Tibial nerve (tissue), 4 donors: ENCODE measurements around the gene AGK. TPM values are rescaled to one million over a fixed set of nuclear protein-coding genes. Genes with fewer than 3 reads are reported as not detected.

Experiments used
- DNase-seq, 2 donors: peaks; one replicate each; pipeline ENCODE4 v3.0.0-alpha.2; 2019; ENCODE audit warnings: low spot score in 2 of 2
- H3K27ac ChIP-seq, 4 donors: fragments of 200-600 bp; sonication (generic) in 3 of 4; one replicate each; pipeline ENCODE4 v1.5.1; 2017 to 2019; ENCODE audit warnings: mild to moderate bottlenecking in 1 of 4
- H3K27me3 ChIP-seq, 2 donors: fragments of 200-600 bp; sonication (generic) in 1 of 2; one replicate each; pipeline versions ENCODE4 v1.5.1 to v1.6.0; 2017 to 2019
- H3K36me3 ChIP-seq, 3 donors: fragments of 200-600 bp; sonication (generic); one replicate each; pipeline ENCODE4 v1.5.1; 2018 to 2019
- H3K4me1 ChIP-seq, 4 donors: fragments of 200-600 bp; sonication (generic) in 3 of 4; one replicate each; pipeline ENCODE4 v1.5.1; 2017 to 2019
- H3K4me3 ChIP-seq, 4 donors: fragments of 200-600 bp; sonication (generic) in 3 of 4; one replicate each; pipeline ENCODE4 v1.5.1; 2017 to 2019; ENCODE audit warnings: mild to moderate bottlenecking in 1 of 4, moderate library complexity in 1 of 4
- H3K9me3 ChIP-seq, 4 donors: fragments of 200-600 bp; sonication (generic) in 3 of 4; one replicate each; pipeline ENCODE4 v1.5.1; 2017 to 2019
- EP300 ChIP-seq, 2 donors: sonication (generic); formaldehyde crosslinking; IDR thresholded peaks; one replicate each; pipeline ENCODE4 v1.6.1; 2017; ENCODE audit warnings: antibody characterized with exemption in 2 of 2, mild to moderate bottlenecking in 1 of 2
- POLR2A ChIP-seq, 2 donors: fragments of 450-650 bp; IDR thresholded peaks; one replicate each; pipeline ENCODE4 v1.6.1; 2017; ENCODE audit warnings: antibody characterized with exemption in 2 of 2, mild to moderate bottlenecking in 2 of 2, moderate library complexity in 2 of 2
- WGBS, 2 donors: methylation state at CpG; one replicate each; pipeline ENCODE4 v1.1.5; 2018; 5-methylcytosine and 5-hydroxymethylcytosine counted together
- total RNA-seq, 4 donors: library from RNA; depleted of rRNA; stranded (reverse); fragments of >200 nt; gene quantifications; one replicate each; pipeline ENCODE4 v1.1.0, GENCODE V29; 2016
- TF ChIP-seq, protein P1 (sequence below), 5 experiments: fragments of 200-600 bp in 3 of 5; fragments of 450-650 bp in 2 of 5; sonication (generic) in 3 of 5; IDR thresholded peaks; one replicate each; pipeline ENCODE4 v1.5.1; 2016 to 2019; ENCODE audit warnings: antibody characterized with exemption in 5 of 5, mild to moderate bottlenecking in 3 of 5, moderate library complexity in 2 of 5

AGK gene
- total RNA-seq, 4 donors from 2014 or later: 16.4 to 45.9 (median 26.3) TPM

DNA sequence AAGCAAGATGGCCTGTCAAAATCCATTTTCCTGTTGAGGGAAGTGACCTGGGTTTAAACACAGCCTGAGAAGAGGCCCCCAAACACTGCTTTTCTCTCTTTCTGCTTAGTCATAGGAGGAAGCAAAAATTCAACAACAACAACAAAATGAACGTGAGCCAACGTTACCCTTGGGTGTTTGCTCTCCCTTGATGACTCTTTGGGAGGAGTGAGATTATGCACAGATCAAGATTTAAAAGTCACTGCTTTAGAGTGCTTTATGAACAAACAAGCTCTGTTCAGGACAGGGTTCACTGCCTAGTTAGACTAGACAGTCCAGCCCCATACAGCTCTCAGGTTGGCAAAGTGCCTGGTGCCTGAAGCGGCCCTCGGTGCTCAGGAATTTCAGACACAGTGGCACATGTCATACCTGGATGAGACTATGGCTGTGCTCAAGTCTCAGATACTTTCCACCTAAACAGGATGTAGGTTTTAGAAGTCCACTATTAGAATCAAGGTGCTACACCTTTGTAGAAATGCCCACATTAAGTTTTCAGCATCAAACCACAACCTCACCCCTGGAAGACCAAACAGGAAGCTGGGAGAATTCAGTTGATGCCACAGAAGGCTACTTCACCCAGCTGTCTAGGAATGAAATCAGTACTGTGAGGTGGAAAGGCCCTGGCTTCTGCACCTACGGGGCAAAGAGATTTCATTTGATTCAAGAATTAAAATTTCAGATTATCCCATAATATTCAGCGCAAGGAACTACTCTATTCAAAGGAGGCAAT lies 112.1 kb downstream of the AGK start:
- 41% methylated on average over 6 of the region's 6 CpGs for WGBS, 2 donors
- H3K27ac ChIP-seq: peak overlapping the region in 1 of 4 donors; percentile 20
- H3K27me3 ChIP-seq: no peaks in the 10 kb centered on the region
- DNase-seq: no peak
- H3K36me3 ChIP-seq: peaks cover 0 to 78% (median 3%) of the 10 kb centered on the region in 3 donors
- no peaks in the 10 kb centered on the region for H3K9me3 ChIP-seq
- no peak overlapping the region for H3K4me3 ChIP-seq
- TF ChIP-seq POLR2A (IDR thresholded peaks at IDR 0.05): no peak
- no peak for TF ChIP-seq EP300 (IDR thresholded peaks at IDR 0.05)
- TF ChIP-seq, protein P1, sequence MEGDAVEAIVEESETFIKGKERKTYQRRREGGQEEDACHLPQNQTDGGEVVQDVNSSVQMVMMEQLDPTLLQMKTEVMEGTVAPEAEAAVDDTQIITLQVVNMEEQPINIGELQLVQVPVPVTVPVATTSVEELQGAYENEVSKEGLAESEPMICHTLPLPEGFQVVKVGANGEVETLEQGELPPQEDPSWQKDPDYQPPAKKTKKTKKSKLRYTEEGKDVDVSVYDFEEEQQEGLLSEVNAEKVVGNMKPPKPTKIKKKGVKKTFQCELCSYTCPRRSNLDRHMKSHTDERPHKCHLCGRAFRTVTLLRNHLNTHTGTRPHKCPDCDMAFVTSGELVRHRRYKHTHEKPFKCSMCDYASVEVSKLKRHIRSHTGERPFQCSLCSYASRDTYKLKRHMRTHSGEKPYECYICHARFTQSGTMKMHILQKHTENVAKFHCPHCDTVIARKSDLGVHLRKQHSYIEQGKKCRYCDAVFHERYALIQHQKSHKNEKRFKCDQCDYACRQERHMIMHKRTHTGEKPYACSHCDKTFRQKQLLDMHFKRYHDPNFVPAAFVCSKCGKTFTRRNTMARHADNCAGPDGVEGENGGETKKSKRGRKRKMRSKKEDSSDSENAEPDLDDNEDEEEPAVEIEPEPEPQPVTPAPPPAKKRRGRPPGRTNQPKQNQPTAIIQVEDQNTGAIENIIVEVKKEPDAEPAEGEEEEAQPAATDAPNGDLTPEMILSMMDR (IDR thresholded peaks at IDR 0.05): no peak
- no peaks in the 10 kb centered on the region for H3K4me1 ChIP-seq

DNA sequence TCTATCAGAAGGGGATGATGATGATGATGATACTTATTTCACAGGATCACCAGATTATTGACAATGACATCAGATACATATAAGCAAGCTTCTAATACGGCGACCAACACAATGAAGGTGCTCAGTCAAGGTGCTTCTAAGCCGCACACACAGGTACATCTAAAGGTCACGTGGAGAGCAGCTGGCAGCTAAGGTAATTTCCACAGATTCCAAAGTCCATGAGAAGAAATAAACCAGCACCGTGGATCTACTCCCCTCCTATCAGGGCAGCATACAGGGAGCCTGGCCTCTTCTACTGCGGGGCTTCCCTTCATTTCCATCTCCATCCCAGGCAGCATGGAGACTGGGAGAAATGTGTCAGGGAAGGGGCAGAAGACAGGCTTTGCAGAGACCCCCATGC lies 113.2 kb downstream of the AGK start:
- no peak overlapping the region for H3K4me3 ChIP-seq
- no peaks in the 10 kb centered on the region for H3K9me3 ChIP-seq
- no peak for DNase-seq
- no peaks in the 10 kb centered on the region for H3K4me1 ChIP-seq
- no peaks in the 10 kb centered on the region for H3K27me3 ChIP-seq
- TF ChIP-seq POLR2A (IDR thresholded peaks at IDR 0.05): no peak
- TF ChIP-seq, protein P1 (IDR thresholded peaks at IDR 0.05): no peak
- no peak for TF ChIP-seq EP300 (IDR thresholded peaks at IDR 0.05)
- WGBS, 2 donors: 88 to 95% methylated on average over 6 of the region's 6 CpGs
- peaks cover 0 to 78% (median 3%) of the 10 kb centered on the region in 3 donors for H3K36me3 ChIP-seq
- no peak overlapping the region for H3K27ac ChIP-seq

DNA sequence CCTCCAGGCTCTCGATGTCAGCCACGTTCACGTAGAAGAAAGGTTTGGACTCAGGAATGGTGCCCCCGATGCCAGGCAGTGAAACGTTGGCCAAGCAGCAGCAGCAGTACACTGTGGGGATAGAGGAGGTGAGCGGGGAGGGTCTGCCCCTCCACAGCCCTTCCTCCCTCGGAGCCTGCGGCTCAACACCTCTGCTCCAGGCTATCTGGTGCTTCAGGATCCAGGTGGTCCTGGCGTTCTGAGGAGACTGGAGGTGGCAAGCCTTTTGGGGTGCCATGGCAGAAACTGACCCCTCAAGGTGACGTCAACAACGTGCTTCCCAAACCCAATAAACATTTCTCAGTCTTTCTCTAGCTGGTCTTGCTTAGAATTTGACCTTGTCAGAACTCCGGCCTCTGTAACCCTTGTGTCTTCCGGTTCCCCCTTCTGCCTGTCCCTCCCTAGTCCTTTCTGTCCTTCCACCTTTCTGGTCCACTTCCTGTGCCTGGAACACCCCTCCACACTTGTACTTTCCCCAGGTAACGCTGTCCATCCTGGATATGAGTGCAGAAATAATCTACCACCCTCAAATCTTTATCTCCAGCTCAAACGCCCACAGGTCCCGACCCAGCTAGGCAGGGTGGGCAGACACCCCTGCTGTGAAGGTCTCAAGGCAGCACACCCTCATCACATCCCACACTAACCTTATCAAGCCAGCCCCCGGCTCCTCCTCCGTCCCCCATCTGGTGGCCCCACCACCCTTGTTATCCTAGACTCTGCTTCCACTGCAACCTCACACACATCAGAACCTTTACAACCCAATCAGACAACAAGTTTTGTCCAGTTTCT lies 114.2 kb downstream of the AGK start:
- H3K4me1 ChIP-seq: no peaks in the 10 kb centered on the region
- DNase-seq: no peak
- H3K27ac ChIP-seq: no peak overlapping the region
- H3K36me3 ChIP-seq: peaks cover 0 to 69% (median 3%) of the 10 kb centered on the region in 3 donors
- 92 to 94% methylated on average over 18 of the region's 18 CpGs for WGBS, 2 donors
- no peak overlapping the region for H3K4me3 ChIP-seq
- TF ChIP-seq POLR2A (IDR thresholded peaks at IDR 0.05): no peak
- no peak for TF ChIP-seq EP300 (IDR thresholded peaks at IDR 0.05)
- TF ChIP-seq, protein P1 (IDR thresholded peaks at IDR 0.05): no peak
- H3K27me3 ChIP-seq: no peaks in the 10 kb centered on the region
- H3K9me3 ChIP-seq: no peaks in the 10 kb centered on the region

DNA sequence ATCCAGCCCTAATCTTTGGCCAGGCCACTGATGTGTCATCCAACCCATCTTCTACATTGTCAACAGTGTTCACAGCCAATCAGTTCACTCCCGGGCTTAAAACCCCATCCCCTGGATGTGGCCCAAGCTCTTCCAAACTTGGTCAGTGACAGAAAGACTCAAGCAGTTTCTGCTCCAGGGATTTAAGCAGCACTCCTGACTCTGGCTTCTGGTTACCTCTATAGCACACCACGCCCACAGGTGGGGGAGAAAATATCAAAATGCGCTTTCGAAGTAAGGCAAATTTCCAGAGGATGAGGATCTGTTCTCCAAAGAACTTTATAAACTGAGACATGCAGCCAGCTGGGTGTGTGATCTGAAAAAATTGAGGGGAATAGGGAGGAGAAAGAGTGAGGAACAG lies 114.9 kb downstream of the AGK start:
- Histone ChIP-seq H3K4me3 (no peak overlapping the region), H3K9me3 (no peaks in the 10 kb centered on the region), H3K4me1 (no peaks in the 10 kb centered on the region), H3K27ac (no peak overlapping the region), H3K36me3 (peaks cover 0 to 67% (median 3%) of the 10 kb centered on the region in 3 donors), H3K27me3 (no peaks in the 10 kb centered on the region)
- TF ChIP-seq POLR2A (IDR thresholded peaks at IDR 0.05): no peak
- TF ChIP-seq EP300 (IDR thresholded peaks at IDR 0.05): no peak
- TF ChIP-seq, protein P1 (IDR thresholded peaks at IDR 0.05): no peak
- DNase-seq: no peak
- WGBS, 2 donors: 90 to 94% methylated on average over 4 of the region's 4 CpGs

DNA sequence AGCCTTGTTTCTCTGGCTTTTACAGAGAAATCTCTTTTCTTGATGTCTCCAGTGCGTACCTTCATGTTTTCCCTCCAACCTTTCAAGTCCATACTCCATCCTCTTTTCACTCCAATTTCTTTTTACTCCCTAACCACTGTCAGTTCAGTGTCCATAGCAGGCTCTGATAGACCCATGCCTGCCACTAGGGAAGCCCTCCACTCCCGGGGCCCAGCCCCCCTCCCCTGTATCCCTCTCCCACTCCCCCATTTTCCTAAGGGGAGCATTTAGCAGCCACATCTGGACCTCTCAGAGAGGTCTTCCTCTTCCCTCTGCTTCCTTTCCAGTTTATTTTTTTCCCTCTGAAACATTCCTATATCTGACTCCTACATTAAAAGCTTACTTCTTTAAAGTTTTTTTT lies 117.6 kb downstream of the AGK start:
- no peaks in the 10 kb centered on the region for H3K9me3 ChIP-seq
- H3K4me1 ChIP-seq: no peaks in the 10 kb centered on the region
- no peak for DNase-seq
- H3K27ac ChIP-seq: no peak overlapping the region
- H3K27me3 ChIP-seq: no peaks in the 10 kb centered on the region
- H3K36me3 ChIP-seq: peaks cover 0 to 66% (median 8%) of the 10 kb centered on the region in 3 donors
- no peak for TF ChIP-seq POLR2A (IDR thresholded peaks at IDR 0.05)
- no peak for TF ChIP-seq EP300 (IDR thresholded peaks at IDR 0.05)
- WGBS, 2 donors: 77 to 83% methylated on average over 2 of the region's 2 CpGs
- no peak overlapping the region for H3K4me3 ChIP-seq
